RWPE1 (cell line): ENCODE measurements around the gene IL18RAP.

ENCODE experiments used
- CTCF ChIA-PET: fragments of 350-600 bp; sonication (Branson Sonifier 250); formaldehyde crosslinking; extraction: SDS; loops from one replicate; lab custom pipeline; 2021; lab: Yijun Ruan, JAX
- POLR2A ChIA-PET: fragments of 400-600 bp; formaldehyde crosslinking; extraction: SDS; loops from one replicate; lab custom pipeline; 2020; ENCODE audit warnings: antibody characterized with exemption; ENCODE audit not compliant: low non-redundant PET; lab: Yijun Ruan, JAX
- DNase-seq: peaks from one replicate; pipeline ENCODE4 v3.0.0; 2012; ENCODE audit warnings: low spot score
- H3K27ac ChIP-seq: fragments of 450-650 bp; 2 replicates; pipeline ENCODE4 v1.5.1; 2017
- CTCF ChIP-seq: fragments of 450-650 bp; conservative IDR thresholded peaks from 2 replicates; pipeline ENCODE4 v1.5.1; 2017; ENCODE audit warnings: low read depth, mild to moderate bottlenecking

Gene IL18RAP, protein sequence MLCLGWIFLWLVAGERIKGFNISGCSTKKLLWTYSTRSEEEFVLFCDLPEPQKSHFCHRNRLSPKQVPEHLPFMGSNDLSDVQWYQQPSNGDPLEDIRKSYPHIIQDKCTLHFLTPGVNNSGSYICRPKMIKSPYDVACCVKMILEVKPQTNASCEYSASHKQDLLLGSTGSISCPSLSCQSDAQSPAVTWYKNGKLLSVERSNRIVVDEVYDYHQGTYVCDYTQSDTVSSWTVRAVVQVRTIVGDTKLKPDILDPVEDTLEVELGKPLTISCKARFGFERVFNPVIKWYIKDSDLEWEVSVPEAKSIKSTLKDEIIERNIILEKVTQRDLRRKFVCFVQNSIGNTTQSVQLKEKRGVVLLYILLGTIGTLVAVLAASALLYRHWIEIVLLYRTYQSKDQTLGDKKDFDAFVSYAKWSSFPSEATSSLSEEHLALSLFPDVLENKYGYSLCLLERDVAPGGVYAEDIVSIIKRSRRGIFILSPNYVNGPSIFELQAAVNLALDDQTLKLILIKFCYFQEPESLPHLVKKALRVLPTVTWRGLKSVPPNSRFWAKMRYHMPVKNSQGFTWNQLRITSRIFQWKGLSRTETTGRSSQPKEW

GRCh38 chr2:102422910-102423309 lies at the start of gene IL18RAP:
Gene IL18RAP (plus strand): TSS chr2:102423160. CDS start chr2:102423278, 118 bp downstream.
- no peak within 1 kb of the TSS for H3K27ac ChIP-seq
- ChIA-PET CTCF (interaction anchor here (0.6 to 0.9 kb wide), 2 partner anchors 12 to 464 kb away, joined by 3 read pairs; no protein-coding TSS in a partner anchor), POLR2A (no interaction called here)
- no peak for DNase-seq
- no peak for TF ChIP-seq CTCF

DNA sequence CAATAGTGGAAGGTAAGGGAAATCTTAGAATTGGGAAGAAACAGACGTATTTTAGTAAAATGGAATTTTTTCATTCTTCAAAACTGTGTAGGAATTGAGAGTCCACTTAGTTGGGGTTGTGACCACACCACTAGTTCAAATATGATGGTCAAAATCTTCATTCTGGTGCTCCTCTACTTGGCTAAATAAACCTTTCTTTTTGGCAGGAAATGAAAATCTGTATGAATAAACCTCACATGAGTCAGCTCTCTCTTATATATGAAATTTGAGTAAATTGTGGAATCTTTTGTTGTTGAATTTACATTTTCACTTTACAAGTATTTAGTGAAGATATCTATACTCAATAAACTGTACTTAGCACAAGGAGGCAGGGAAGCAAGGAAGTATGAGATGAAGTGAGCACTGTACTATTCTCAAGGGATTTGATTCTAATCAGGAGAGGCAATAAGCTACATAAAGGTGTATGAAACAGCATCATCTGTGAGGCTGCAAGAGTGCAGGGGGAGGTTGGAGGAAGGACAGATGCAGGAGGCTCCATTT lies 46.8 kb upstream of the IL18RAP start:
- POLR2A ChIA-PET, result no interaction called here
- no peak overlapping the region for H3K27ac ChIP-seq
- CTCF ChIA-PET, result interaction anchor here (0.6 to 0.8 kb wide), 2 partner anchors 16 to 37 kb away, joined by 4 read pairs; no protein-coding TSS in a partner anchor
- no peak for DNase-seq
- TF ChIP-seq CTCF, result no peak

DNA sequence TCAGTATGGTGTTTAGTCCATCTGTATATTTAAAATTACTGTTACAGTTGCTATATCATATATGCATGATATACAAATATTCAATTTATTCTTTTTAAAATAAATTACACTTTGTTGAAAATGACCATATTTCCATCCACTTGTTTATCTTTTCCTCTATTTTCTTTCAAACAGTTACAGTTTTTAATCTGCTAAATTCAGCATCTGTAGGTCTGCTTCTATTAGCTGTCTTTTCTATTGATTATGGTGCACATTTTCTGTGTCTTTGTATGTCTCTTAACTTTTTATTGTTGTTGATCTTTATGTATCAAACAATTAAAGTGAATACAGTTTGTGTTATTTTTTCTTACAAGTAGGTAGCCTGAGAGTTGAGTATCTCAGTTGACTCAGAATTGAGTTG lies 39.2 kb upstream of the IL18RAP start:
- no peak for DNase-seq
- ChIA-PET CTCF (no interaction called here), POLR2A (no interaction called here)
- no peak overlapping the region for H3K27ac ChIP-seq
- no peak for TF ChIP-seq CTCF

- ChIA-PET POLR2A (no interaction called here), CTCF (interaction anchor here (0.7 kb wide), 1 partner anchor 66 kb away, joined by 3 read pairs; no protein-coding TSS in a partner anchor)
- no peak for TF ChIP-seq CTCF
- no peak for DNase-seq
- no peak overlapping the region for H3K27ac ChIP-seq
Measured at GRCh38 chr2:102385522-102385921, 37.4 kb upstream of the IL18RAP start.

DNA sequence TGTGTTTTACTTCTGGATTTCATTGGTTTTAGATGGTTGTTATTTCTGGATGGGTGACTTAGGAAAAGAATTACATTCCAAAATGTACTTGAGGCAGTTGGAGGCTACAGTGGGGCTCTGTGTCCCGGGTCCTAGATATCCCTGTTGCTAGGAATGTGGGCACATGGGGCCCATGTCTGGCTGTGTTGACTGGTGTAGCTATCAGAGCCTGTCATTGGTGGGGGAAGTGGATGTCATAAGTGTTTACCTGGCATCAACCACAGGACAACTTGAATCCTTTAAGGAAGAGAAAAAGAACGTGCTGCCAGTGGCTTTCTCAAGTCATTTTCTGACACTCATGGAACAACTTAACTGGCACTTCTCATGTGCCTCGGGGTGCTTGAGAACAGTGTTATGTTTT lies 37.0 kb upstream of the IL18RAP start:
- no peak for TF ChIP-seq CTCF
- ChIA-PET CTCF (no interaction called here), POLR2A (no interaction called here)
- no peak overlapping the region for H3K27ac ChIP-seq
- DNase-seq, result no peak

DNA sequence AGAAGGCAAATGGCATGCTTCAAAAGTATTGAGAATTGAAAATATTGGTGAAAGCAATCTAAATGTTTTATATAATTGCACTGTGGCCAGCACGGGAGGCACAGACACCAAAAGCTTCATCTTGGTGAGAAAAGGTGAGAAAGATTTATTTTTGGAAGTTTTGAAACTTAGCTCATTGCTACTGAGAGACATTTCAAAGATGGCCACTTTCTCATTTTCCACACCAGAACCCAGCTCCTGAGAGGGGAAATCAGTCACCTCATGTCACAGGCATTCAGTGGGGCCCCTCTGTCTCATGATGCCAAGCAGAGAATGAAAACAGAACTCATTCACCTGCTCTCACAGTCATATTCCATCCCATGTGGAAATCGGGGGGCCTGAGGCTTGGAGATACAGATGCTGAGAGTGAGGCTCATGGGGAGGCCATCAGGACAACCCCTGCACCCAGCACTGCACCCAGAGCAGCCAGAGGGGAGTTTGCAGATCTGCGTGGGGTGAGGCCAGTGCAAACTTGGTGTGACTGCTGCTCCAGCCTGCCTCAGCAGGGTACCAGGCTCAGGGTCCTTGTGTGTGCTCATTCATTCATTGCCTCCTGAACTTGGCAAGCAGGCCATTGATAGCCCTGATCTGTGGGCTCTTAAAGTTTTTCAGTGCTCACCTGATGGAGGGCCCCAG lies 36.0 kb upstream of the IL18RAP start:
- no peak for TF ChIP-seq CTCF
- DNase-seq, result no peak
- POLR2A ChIA-PET, result no interaction called here
- CTCF ChIA-PET, result no interaction called here
- no peak overlapping the region for H3K27ac ChIP-seq
